HL-60 (cell line): Measurements from ENCODE around the gene CIAO3.
A peak's percentile ranks its signal among the peaks of the same experiment; 100 is the strongest.
"Not testable (repeated sequence)": the region's sequence is repeated elsewhere in the genome, so short reads cannot be mapped to it uniquely, and the experiment has no call there.

Source experiments
- DNase-seq, 2 experiments: peaks; one replicate each; pipeline ENCODE4 v3.0.0-alpha.2; 2010 to 2020; ENCODE audit warnings: low read depth in 1 of 2, low spot score in 1 of 2
- H3K27ac ChIP-seq: fragments of 250-450 bp; sonication (Bioruptor Pico); replicated peaks from 2 replicates; pipeline ENCODE4 v1.5.1; 2020; ENCODE audit warnings: mild to moderate bottlenecking, moderate library complexity
- H3K27me3 ChIP-seq: fragments of 250-450 bp; sonication (Bioruptor Pico); 2 replicates; pipeline ENCODE4 v1.5.1; 2021; ENCODE audit warnings: mild to moderate bottlenecking, moderate library complexity; ENCODE audit not compliant: insufficient read depth, poor library complexity, severe bottlenecking
- H3K4me3 ChIP-seq: replicated peaks from 2 replicates; pipeline ENCODE4 v1.5.1; 2011; ENCODE audit warnings: mild to moderate bottlenecking, control low read depth, low read length; ENCODE audit not compliant: insufficient read depth
- GABPA ChIP-seq: IDR thresholded peaks from 2 replicates; pipeline ENCODE4 v1.6.1; 2012; ENCODE audit warnings: low read depth
- POLR2AphosphoS5 ChIP-seq: IDR thresholded peaks from 2 replicates; pipeline ENCODE4 v1.6.1; 2012; ENCODE audit warnings: low read depth
- REST ChIP-seq: IDR thresholded peaks from 2 replicates; pipeline ENCODE4 v1.6.1; 2012; ENCODE audit warnings: low read depth; ENCODE audit not compliant: insufficient replicate concordance
- SPI1 ChIP-seq: IDR thresholded peaks from 2 replicates; pipeline ENCODE4 v1.6.1; 2012; ENCODE audit warnings: low read depth, mild to moderate bottlenecking, borderline replicate concordance
- TF ChIP-seq, protein P1 (sequence below): IDR thresholded peaks from one replicate; pipeline ENCODE4 v1.5.1; 2011; ENCODE audit warnings: low read length, control low read depth, inconsistent platforms; ENCODE audit not compliant: insufficient read depth

Gene CIAO3

GRCh38 chr16:714558-715476 is 26.0 kb downstream of the CIAO3 start, which contains the start of gene METRN:
Gene METRN (plus strand): TSS chr16:715118. CDS start chr16:715290, 172 bp downstream.
- peak; percentile 72 to 82 for DNase-seq
- Histone ChIP-seq H3K27me3 (peaks cover 23% of the 10 kb centered on the region), H3K4me3 (peak within 1 kb of the TSS; percentile 42), H3K27ac (no peak within 1 kb of the TSS)
- TF ChIP-seq, protein P1, sequence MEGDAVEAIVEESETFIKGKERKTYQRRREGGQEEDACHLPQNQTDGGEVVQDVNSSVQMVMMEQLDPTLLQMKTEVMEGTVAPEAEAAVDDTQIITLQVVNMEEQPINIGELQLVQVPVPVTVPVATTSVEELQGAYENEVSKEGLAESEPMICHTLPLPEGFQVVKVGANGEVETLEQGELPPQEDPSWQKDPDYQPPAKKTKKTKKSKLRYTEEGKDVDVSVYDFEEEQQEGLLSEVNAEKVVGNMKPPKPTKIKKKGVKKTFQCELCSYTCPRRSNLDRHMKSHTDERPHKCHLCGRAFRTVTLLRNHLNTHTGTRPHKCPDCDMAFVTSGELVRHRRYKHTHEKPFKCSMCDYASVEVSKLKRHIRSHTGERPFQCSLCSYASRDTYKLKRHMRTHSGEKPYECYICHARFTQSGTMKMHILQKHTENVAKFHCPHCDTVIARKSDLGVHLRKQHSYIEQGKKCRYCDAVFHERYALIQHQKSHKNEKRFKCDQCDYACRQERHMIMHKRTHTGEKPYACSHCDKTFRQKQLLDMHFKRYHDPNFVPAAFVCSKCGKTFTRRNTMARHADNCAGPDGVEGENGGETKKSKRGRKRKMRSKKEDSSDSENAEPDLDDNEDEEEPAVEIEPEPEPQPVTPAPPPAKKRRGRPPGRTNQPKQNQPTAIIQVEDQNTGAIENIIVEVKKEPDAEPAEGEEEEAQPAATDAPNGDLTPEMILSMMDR: no peak
- TF ChIP-seq REST: no peak
- TF ChIP-seq GABPA: no peak
- no peak for TF ChIP-seq POLR2AphosphoS5
- no peak for TF ChIP-seq SPI1

DNA sequence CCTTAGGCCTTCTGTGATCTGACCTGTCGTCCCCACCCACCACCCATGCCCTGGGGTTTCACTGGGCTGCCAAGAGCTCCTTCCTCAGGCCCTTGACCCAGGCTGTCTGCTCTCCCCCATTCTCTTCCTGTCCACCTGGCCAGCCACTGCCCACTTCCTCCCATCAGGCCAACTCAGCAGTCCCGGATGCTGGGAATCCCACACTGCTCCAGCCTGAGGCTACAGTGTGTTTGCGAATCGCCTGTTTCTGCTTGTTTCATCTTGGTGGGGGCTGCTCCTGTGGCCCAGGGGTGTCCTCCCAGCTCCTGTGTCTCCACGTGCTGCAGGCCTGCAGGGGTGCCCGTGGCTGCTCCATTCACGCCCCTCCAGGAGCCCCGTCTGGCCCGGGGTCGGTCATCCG is 26.7 kb downstream of the CIAO3 start:
- H3K27me3 ChIP-seq: peaks cover 29% of the 10 kb centered on the region
- DNase-seq: no peak
- TF ChIP-seq POLR2AphosphoS5: no peak
- TF ChIP-seq, protein P1: no peak
- no peak for TF ChIP-seq SPI1
- TF ChIP-seq REST: no peak
- no peak for TF ChIP-seq GABPA
- no peak overlapping the region for H3K4me3 ChIP-seq
- no peak overlapping the region for H3K27ac ChIP-seq

GRCh38 chr16:712740-713250 is 28.0 kb downstream of the CIAO3 start:
- peak in 1 of 2 experiments; percentile 54 for DNase-seq
- H3K27me3 ChIP-seq: peaks cover 34% of the 10 kb centered on the region
- H3K4me3 ChIP-seq, H3K27ac ChIP-seq: not testable (repeated sequence)

DNA sequence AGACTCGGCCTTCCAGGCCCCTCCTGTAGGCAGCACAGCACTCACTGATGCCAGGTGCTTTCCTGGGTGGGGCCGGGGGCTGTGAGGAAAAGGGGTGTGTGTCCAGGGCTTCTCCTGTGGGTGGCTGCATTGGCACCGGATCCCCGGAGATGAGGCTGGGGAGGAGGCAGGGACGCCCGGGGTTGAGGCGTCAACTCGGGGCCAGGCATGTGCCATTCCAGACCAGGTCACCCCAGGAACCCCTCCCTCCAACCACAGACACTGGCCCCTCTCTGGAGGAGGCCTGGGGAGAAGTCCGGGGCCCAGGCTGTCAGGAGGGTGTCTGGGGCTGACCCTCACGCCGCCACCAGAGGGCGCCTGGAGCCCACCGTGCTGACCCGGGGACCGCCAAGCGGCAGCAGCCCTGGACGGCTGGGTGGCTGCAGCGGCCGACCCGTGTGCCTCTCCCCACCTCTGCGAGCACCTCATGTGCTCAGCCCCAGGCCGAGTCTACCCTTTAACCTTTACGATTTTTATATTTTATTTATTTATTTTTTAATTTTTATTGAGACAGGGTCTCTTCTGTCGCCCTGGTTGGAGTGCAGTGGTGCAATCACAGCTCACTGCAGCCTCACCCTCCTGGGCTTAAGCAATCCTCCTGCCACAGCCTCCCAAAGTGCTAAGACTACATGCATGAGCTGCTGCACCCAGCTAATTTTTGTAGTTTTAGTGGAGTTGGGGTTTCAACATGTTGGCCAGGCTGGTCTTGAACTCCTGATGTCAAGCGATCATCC is 29.1 kb downstream of the CIAO3 start:
- Histone ChIP-seq H3K27me3 (peaks cover 40% of the 10 kb centered on the region), H3K4me3 (no peak overlapping the region), H3K27ac (no peak overlapping the region)
- TF ChIP-seq, protein P1: peak; percentile 59
- no peak for TF ChIP-seq GABPA
- no peak for TF ChIP-seq POLR2AphosphoS5
- DNase-seq: peak in 1 of 2 experiments; percentile 71
